HL-60/S4 treated with retinoic acid at 250 ng/mL for 4 days and 3 days (cell line): ENCODE measurements around the gene SYNE1.
"Not testable (repeated sequence)": the region's sequence is repeated elsewhere in the genome, so short reads cannot be mapped to it uniquely, and the experiment has no call there.

Experiments used
- in situ Hi-C: fragments of 300-500 bp; cut with MboI; formaldehyde crosslinking; loops from 2 replicates; pipeline ENCODE4 v1.7.0; 2022; ENCODE audit warnings: low sequenced_read_pairs

Gene SYNE1

DNA sequence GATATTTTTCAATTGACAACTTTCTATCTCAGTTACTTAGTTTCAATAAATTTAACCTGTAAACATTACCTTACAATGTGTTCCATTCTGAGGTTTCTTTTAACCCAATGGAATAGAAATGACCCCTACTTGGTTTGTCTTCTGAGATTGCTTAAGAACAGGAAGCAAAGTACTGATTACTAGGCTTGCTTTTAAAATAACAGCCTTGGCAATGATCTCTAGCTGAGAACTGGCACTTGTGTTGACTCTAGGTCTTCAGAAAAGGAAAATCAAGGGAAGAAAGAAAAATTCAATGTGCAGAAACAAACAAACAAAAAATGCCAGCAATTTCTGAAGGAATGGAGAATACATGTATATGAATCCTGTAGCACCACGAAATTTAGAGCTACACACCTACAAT is 66.1 kb downstream of the SYNE1 start:
- in situ Hi-C loops = no loop called here

DNA sequence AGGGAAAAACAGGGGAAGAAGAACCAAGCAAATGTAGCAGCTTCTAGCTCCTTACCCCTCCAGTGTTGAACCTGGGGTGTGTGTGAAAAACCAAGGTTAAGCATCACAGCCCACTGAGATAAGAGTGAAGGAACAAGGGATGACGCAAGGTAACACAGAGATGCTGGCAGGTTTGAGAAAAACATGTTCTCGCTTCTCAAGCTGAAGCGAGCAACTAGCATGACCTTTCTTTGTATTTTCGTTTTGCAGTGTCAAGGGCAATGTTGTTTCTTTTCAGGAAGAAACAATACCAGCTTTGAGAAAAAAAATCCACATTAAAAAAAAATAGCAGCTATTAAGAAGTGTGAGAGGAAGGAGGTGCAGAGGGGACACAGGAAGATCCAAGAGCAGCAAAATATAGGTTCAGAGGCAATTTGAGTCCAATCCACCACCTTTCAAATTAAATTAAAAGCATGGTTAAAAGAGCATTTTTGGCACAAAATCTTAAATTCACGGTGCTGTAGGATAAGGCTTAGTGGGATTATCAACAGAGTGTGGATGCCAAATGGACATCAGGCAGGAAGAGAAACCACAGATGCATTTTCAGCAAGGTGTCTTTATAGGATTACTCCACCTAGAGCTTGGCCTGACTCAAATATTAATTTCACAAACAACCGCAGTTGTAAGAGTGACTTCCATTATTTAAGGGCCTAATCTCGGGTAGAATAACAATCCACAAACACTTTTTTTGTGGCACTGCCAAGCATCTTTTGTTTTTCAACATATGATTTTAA is 70.9 kb downstream of the SYNE1 start:
- in situ Hi-C loops = no loop called here

DNA sequence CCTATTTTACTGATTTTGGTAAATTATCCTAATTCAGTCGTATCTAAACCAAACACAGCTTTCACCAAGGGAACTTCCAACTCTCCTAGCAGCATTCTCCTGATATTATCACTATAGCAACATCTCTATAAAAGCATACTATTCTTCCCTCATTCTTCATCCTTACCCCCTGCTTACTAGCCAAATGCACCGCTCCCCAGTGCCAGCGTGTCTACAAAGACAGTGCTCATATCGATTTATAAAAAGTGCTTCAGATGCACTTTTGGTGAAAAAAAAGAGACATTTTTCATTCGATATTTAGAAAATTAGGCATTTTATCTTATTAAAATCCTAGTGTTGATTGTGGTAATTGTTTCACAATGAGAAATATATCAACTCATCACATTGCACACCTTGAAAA is 74.0 kb downstream of the SYNE1 start:
- in situ Hi-C loops = no loop called here

DNA sequence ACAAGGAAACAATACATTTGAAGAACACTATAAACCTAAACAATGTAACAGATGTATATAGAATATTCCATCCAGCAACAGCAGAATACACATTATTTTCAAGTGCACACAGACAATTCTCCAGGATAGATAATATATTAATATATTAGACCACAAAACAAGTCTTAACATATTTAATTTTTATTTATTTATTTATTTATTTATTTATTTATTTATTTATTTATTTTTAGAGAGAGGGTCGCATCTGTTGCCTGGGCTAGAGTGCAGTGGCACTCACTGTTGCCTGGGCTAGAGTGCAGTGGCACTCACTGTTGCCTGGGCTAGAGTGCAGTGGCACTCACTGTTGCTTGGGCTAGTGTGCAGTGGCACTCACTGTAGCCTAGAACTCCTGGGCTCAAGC is 78.4 kb downstream of the SYNE1 start:
- in situ Hi-C loops = loop anchor here (10.0 kb wide), 1 partner anchor 86 kb away; no protein-coding TSS in a partner anchor

DNA sequence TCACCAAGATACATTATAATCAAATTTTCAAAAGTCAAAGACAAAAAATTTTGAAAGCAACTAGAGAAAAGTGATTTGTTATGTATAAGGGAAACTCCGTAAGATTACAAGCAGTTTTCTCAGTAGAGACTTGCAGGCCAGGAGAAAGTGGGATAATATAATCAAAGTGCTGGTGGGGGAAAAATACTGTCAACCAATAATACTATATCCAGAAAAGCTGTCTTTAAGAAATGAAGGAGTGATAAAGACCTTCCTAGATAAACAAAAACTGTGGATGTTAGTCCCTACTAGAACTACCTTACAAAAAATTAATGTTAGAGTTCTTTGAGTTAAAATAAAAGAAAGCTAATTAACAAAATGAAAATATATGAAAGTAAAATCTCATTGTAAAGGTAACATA is 79.7 kb downstream of the SYNE1 start:
- in situ Hi-C loops = loop anchor here (10.0 kb wide), 1 partner anchor 87 kb away; no protein-coding TSS in a partner anchor

DNA sequence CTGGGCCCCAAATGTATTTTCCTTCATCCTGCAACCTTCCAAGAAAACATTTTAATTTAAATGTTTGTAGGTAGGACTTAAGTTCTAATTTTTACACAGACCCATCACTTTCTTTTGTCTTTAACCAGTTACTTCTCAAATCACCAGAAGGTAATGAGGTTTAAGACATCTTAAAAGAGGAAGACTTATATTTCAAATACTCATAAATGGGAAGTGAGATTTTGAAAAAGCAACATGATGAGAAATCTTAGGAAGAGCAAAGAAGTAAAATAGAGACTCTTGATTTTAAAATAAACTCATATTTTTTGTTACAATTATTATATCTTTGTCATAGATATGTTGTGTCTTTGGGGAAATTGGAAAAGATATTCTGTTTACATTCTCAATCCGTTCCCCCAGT is 82.3 kb downstream of the SYNE1 start:
- in situ Hi-C loops = loop anchor here (10.0 kb wide), 1 partner anchor 90 kb away; no protein-coding TSS in a partner anchor

DNA sequence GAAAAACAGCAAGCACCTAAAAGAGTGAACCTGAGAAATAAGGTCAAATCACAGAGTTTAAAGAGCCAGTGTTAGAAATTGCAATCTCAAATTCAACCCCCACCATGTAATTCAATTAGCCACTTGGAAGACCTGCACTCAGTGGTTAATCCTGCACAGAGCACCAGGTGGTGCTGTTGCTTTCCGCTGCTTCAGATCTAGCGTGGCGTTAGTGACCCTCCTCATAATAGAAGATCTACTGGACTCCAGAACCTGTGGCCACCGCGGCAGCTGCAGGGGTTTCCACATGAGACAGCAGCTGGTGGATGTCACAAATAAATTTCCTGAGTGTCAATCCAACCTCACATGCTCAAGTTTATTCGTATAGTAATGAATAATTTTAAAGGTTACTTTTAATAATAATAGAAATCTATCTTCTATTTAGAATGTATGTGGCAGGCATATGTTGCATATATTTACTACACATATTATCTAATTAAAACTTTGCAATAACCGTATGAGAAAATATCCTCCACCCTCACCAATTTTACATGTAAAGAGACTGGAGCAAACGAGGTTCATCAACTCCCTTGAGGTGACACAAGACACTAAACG is 84.4 kb downstream of the SYNE1 start:
- in situ Hi-C loops = loop anchor here (10.0 kb wide), 1 partner anchor 92 kb away; no protein-coding TSS in a partner anchor

DNA sequence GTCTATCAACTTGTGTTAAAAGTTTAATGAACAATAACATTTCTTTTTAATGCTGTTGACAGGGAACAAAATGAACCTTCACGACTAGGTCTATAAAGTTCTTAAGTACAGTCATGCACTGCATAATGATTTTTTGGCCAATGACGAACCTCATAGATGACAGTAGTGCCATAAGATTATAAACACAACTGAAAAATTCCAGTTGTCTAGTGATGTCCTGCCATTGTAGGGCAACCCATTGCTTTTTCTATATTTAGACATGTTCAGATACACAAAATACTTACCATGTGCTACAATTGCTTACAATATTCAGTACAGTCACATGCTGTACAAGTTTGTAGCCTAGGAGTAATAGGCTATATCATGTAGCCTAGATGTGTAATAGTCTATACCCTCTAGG is 93.6 kb downstream of the SYNE1 start:
- in situ Hi-C loops = no loop called here

DNA sequence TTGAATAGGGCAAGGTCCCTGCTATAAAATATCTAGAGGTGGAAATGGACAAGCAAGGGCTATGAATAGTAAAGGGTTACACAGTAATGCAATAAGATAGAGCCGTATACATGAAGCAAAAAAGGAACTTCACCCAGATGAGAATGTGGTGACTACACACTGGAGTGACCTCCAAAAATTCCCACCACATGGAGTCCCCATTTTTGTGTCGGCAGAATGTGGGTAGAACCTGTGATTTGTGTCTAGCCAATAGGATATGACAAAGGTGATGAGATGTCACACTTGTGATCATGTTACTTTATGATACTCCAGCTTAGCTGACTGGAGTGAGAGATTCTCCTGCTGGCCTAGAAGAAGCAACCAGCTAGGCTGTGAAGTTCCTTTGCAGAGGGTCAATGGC is 96.8 kb downstream of the SYNE1 start:
- in situ Hi-C loops = no loop called here

DNA sequence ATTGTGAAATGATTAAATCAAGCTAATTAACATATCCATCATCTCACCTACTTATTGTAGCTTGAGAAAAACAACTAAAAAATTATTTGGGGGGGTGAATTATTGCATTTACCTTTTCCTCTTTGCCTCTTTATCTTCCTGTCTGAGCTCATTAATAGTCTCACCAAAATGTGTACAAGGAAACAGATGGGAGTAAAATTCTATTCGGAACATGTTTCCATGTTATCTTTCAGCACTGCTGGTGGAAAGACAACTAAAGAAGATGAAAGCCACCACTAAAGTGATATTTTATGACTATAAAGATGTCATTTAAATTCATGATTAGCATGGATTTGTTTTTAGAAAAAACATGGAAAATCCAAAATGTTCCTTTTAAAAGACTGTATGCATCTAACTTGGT is 102.6 kb downstream of the SYNE1 start:
- in situ Hi-C loops = no loop called here

DNA sequence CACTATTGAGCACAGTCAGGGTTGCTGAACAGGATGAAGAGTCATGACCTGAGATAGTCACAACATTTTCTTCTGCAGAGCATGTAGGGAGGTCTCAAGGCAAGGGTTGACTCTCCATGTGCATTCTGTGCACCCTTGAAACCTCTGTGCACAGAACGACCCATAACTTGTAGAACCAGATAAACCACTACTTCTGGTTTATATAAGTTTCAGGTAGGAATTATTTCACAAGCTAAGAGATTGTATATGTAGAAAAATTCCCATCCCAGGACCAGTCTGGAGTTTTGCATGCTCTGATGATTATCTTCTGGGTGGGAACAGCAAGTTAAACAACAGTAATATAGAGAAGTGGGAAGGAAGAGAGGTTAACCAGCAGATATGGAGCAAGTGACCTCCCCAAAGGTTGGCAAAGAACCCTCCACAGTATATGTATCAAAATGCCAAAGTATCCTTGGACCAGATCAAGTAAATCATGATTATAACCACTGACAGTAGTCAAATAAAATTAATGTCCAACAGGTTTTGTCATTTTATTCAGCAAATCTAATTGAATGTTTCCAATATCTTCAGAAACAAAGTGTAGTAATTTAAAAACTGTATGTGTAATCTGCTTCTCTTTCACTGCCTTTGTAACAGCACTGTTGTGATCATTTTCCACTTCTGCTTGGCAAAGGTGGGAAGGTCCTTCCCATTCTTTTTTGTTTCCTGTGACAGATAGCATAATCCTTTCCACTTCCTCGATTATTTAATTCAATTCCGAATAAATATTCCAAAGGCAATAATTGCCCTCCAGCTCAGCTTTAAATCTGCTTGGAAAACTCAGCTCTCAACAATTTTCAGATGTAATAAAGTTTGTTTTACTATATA is 104.4 kb downstream of the SYNE1 start:
- in situ Hi-C loops = no loop called here

DNA sequence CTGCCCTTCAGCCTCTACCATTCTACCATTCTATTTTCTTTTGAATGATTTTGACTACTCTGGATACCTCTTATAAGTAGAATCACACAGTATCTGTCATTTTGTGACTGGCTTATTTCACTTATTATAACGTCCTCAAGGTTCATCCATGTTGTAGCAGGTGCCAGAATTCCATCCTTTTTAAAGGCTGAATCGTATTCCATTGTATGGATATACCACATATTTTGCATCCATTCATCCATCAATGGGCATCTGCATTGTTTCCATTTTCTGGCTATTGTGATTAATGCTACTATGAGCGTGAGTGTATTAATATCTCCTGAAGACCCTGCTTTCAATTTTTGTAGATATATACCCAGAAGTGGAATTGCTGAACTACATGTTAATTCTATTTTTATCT is 105.5 kb downstream of the SYNE1 start:
- in situ Hi-C loops = no loop called here

DNA sequence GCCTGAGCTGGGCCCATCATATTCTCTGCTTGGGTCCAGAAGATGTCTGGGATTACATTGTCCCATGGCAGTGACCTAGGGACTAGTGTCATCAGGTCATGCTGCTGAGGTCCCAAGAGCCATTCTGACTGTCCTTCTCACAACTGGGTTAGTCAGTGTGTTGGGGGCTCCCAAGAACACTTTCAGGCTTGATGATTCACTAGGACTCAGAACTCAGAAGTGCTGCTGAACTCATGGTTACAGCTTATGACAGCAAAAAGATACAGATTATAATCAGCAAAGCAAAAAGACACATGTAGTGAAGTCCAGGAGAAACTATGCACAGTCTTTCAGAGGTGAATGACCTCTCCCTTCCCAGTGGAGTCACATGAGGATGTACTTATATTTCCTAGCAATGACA is 107.8 kb downstream of the SYNE1 start:
- in situ Hi-C loops = no loop called here

DNA sequence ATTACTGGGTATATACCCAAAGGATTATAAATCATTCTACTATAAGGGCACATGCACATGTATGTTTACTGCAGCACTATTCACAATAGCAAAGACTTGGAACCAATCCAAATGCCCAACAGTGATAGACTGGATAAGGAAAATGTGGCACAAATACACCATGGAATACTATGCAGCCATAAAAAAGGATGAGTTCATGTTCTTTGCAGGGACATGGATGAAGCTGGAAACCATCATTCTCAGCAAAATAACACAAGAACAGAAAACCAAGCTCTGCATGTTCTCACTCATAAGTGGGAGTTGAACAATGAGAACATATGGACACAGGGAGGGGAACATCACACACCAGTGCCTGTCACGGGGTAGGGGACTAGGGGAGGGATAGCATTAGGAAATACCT is 123.0 kb downstream of the SYNE1 start:
- in situ Hi-C loops = not testable (repeated sequence)

DNA sequence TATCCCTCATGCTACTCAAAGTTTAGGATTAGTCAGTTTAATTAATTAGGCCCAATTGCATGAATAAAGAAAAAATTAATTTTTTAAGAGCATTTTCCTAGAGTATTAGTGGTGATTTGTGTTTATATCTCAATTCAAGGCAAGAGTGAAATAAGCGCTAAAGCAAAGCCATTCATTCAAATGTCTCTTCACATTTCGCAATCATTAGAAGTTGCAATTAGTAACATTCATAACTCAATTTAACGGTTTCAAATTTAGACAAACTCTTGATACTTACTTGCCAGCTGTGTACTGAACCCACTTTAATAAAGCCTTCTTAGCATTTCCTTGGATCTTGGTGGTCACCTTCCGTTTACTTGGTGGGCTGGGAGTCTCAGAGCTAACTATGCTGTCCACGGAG is 127.2 kb downstream of the SYNE1 start:
- in situ Hi-C loops = no loop called here

DNA sequence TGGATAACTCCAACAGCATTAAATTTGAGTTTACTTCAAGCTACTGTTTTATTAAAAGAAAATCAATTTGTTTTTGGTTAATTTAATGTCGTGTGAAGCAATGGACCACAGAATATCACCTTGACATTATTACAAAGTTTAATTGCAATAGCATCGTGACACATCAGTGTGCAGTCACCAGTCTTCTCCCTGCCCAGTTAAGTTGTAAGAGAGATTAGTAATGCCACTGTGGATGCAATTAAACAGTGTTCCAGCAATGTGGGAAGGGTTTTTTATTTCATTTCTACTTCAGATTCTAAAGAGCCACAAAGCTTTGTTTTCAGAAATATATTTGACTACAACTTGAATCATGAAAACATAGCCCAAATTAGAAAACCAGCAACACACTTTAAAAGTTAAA is 128.7 kb downstream of the SYNE1 start:
- in situ Hi-C loops = no loop called here

DNA sequence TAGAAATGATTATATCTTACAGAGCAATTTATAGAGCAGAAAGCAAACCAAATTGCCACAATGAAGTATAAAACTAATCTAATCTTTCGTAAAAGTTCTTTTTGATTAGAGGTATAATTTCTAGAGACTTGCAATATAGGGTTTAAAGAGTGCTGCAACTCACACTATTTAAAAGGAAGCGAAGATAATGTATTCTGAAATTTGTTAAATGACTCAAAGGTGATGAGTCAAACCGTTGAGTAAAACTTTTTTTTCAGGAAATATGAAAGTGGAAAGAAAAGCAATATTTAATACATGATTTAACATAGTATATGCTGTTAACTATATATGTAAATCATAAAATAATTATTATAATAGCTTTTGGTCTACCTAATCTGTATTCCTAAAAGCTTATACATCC is 133.6 kb downstream of the SYNE1 start:
- in situ Hi-C loops = no loop called here

DNA sequence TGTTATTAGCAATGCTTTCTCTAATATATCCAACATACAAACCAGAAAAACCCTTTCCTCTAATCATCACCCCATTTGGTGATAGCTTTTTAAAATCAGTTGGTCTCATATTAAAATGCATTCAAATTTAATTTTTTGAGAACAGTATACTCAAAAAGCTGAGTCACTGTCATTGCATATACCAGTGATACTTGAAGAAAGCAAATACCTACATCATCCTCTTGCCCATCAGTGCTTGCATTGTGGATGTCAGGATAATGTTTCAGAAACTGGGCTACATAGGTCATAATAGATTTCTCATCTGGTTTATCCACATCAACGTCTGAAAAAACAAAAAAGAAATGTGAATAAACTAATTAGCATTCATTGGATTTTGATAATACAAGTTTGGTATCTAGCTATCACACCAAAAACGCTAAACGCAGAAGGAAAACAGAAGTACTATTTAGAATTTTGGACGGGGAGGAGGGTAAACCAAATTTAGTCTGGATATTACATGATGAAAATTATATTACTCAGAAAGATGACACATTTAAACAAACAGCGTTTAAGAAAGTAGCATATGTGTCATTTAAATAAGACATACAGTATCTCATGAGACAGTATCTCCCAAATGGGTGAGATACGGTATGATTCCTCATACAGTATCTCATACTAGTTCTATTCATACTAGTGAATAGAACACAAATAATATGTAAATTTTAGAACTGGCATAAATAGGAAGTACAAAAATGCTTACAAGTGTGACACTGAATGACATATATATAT is 134.6 kb downstream of the SYNE1 start:
- in situ Hi-C loops = no loop called here

DNA sequence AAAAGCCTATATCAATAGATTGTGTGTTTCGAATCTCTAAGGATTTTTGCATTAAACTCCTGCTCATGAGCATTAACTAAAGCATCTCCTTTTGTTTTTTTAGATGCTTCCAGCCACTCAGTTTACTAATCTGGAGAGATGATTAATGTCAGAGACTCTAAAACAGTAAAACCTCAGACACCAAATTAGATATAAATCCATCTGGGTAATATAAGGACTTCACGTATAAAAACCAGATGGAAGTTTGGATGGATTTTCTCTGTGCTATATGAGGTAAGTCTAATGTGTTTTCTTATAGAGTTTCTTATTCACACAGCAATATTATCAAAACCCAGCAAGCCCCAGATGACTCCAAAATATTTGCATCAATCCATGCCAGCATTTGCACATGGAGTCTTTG is 137.2 kb downstream of the SYNE1 start:
- in situ Hi-C loops = no loop called here

DNA sequence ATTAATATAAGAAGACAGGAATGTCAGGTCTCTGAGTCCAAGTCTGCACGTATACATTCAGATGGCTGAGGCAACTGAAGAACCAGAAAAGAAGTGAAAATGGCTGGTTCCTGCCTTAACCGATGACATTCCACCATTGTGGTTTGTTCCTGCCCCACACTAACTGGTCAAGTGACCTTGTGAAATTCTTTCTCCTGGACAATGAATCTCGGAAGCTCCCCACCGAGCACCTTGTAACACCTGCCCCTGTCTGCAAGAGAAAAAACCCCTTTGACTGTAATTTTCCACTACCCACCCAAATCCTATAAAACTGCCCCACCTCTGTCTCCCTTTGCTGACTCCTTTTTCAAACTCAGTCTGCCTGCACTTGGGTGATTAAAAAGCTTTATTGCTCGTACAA is 140.4 kb downstream of the SYNE1 start:
- in situ Hi-C loops = no loop called here

DNA sequence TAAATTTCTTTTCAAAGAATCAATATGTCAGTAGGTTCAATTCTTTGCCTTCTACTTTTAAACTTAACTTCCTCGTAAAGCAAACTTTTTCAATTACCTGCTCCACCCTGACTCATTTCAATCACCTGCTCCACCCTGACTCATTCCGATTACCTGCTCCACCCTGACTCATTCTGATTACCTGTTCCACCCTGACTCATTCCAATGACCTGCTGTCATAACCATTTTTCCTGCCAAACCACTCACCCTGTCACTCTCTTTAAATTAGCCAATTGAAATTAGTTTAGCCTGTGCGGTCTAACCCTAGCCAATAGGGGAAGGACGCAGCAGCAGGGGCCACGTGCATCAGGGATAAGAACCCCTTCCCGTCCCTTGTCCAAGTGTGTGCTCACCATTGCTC is 141.7 kb downstream of the SYNE1 start:
- in situ Hi-C loops = not testable (repeated sequence)
